GM23248 (cell line): ENCODE results near the gene RPGRIP1L. TPM values are rescaled to one million over a fixed set of nuclear protein-coding genes. Genes with fewer than 3 reads are reported as not detected.
"Not testable (repeated sequence)": the region's sequence is repeated elsewhere in the genome, so short reads cannot be mapped to it uniquely, and the experiment has no call there.

Experiments used
- DNase-seq: peaks from one replicate; pipeline ENCODE4 v3.0.0-alpha.2; 2015
- H2AFZ ChIP-seq: fragments of 200-600 bp; sonication (generic); 2 replicates; pipeline ENCODE4 v1.6.1; 2016; ENCODE audit warnings: antibody characterized with exemption
- H3F3A ChIP-seq: fragments of 200-600 bp; sonication (generic); 2 replicates; pipeline ENCODE4 v1.6.1; 2016; ENCODE audit warnings: mild to moderate bottlenecking, antibody characterized with exemption, mixed run types; ENCODE audit not compliant: insufficient read depth
- H3K27ac ChIP-seq: fragments of 200-600 bp; sonication (generic); 2 replicates; pipeline ENCODE4 v1.5.1; 2016; ENCODE audit warnings: mild to moderate bottlenecking
- H3K27me3 ChIP-seq: fragments of 200-600 bp; sonication (generic); replicated peaks from 2 replicates; pipeline ENCODE4 v1.6.1; 2016; ENCODE audit warnings: mild to moderate bottlenecking; ENCODE audit not compliant: insufficient read depth
- H3K36me3 ChIP-seq: fragments of 200-600 bp; sonication (generic); 2 replicates; pipeline ENCODE4 v1.6.1; 2016; ENCODE audit warnings: low read depth, mild to moderate bottlenecking
- H3K4me1 ChIP-seq: fragments of 200-600 bp; sonication (generic); 2 replicates; pipeline ENCODE4 v1.6.1; 2016; ENCODE audit warnings: mild to moderate bottlenecking; ENCODE audit not compliant: insufficient read depth
- H3K4me2 ChIP-seq: fragments of 200-600 bp; sonication (generic); one replicate; pipeline ENCODE4 v1.6.1; 2016; ENCODE audit warnings: mild to moderate bottlenecking; ENCODE audit not compliant: unreplicated experiment
- H3K4me3 ChIP-seq: fragments of 200-600 bp; sonication (generic); 2 replicates; pipeline ENCODE4 v1.5.1; 2016; ENCODE audit warnings: mild to moderate bottlenecking
- H3K79me2 ChIP-seq: fragments of 200-600 bp; sonication (generic); 2 replicates; pipeline ENCODE4 v1.6.1; 2016; ENCODE audit warnings: mild to moderate bottlenecking; ENCODE audit not compliant: insufficient read depth
- H3K9ac ChIP-seq: fragments of 200-600 bp; sonication (generic); 2 replicates; pipeline ENCODE4 v1.6.1; 2016; ENCODE audit warnings: mild to moderate bottlenecking
- H3K9me2 ChIP-seq: fragments of 200-600 bp; sonication (generic); 2 replicates; pipeline ENCODE4 v1.6.1; 2016; ENCODE audit warnings: mixed run types, mild to moderate bottlenecking, moderate library complexity; ENCODE audit not compliant: insufficient read depth
- H3K9me3 ChIP-seq: fragments of 200-600 bp; sonication (generic); one replicate; pipeline ENCODE4 v1.6.1; 2017; ENCODE audit warnings: low read depth
- H4K20me1 ChIP-seq: fragments of 200-600 bp; sonication (generic); 2 replicates; pipeline ENCODE4 v1.6.0; 2016; ENCODE audit not compliant: insufficient read depth
- EZH2 ChIP-seq: fragments of 200-600 bp; sonication (generic); IDR thresholded peaks from 2 replicates; pipeline ENCODE4 v1.6.1; 2018; ENCODE audit warnings: antibody characterized with exemption, mild to moderate bottlenecking; ENCODE audit not compliant: insufficient read depth, poor library complexity, severe bottlenecking
- EZH2phosphoT487 ChIP-seq: fragments of 200-600 bp; sonication (generic); IDR thresholded peaks from 2 replicates; pipeline ENCODE4 v1.6.1; 2018; ENCODE audit warnings: antibody characterized with exemption, moderate library complexity, mild to moderate bottlenecking, low read depth; ENCODE audit not compliant: insufficient read depth
- WGBS, 2 experiments: methylation state at CpG; one replicate each; pipeline ENCODE4 v1.1.6; 2015 to 2017; ENCODE audit warnings: low lambda C conversion rate in 2 of 2, low coverage in 1 of 2; ENCODE audit errors: missing lambda C conversion rate in 2 of 2; 5-methylcytosine and 5-hydroxymethylcytosine counted together
- in situ Hi-C: fragments of 300-500 bp; cut with MboI; formaldehyde crosslinking; loops from 2 replicates; pipeline ENCODE4 v1.15.0; 2020
- polyA plus RNA-seq: library from polyadenylated mRNA; unstranded; fragments of >200 nt; fragmentation: Nextera tagmentation; extraction: Ambion mirVana; gene quantifications from 2 replicates; pipeline ENCODE4 v1.2.1, GENCODE V29; 2016
- total RNA-seq: library from RNA; depleted of rRNA; stranded (reverse); fragments of >200 nt; shearing (Covaris generic); gene quantifications from 2 replicates; pipeline ENCODE4 v1.2.3, GENCODE V29; 2014

The RPGRIP1L gene
- total and polyA plus RNA-seq, 2 experiments from 2014 or later, result 16.3 to 16.8 TPM

- no peak overlapping the region for H3K9ac ChIP-seq
- DNase-seq, result no peak
- TF ChIP-seq EZH2 (no peak), EZH2phosphoT487 (no peak)
- peaks cover 11% of the 10 kb centered on the region for H3K4me1 ChIP-seq
- no peaks in the 10 kb centered on the region for H4K20me1 ChIP-seq
- H3K4me3 ChIP-seq, result no peak overlapping the region
- no peaks in the 10 kb centered on the region for H3K9me2 ChIP-seq
- H3K36me3 ChIP-seq, result peaks cover 32% of the 10 kb centered on the region
- no peaks in the 10 kb centered on the region for H3K79me2 ChIP-seq
- no peak overlapping the region for H2AFZ ChIP-seq
- no peaks in the 10 kb centered on the region for H3K9me3 ChIP-seq
- WGBS, 2 experiments, result 39 to 40% methylated on average over 3 of the region's 3 CpGs
- H3K27ac ChIP-seq, result no peak overlapping the region
- H3F3A ChIP-seq, result peaks cover 28% of the 10 kb centered on the region; the same call in 1 of the 2 replicates
- no peak overlapping the region for H3K4me2 ChIP-seq
- no peaks in the 10 kb centered on the region for H3K27me3 ChIP-seq
- in situ Hi-C loops, result no loop called here
Observed at GRCh38 chr16:53686710-53687109, 16.9 kb downstream of the RPGRIP1L start.

GRCh38 chr16:53685334-53685733, 18.3 kb downstream of the RPGRIP1L start:
- H3K79me2 ChIP-seq, H3K27ac ChIP-seq, in situ Hi-C loops, H3K27me3 ChIP-seq, H3K9ac ChIP-seq, DNase-seq, H3K9me3 ChIP-seq, H4K20me1 ChIP-seq, H3K9me2 ChIP-seq, H3K4me2 ChIP-seq, H2AFZ ChIP-seq, H3K4me3 ChIP-seq: not testable (repeated sequence)
- H3K4me1 ChIP-seq, result peaks cover 10% of the 10 kb centered on the region
- WGBS, 2 experiments, result 95 to 99% methylated on average over 3 of the region's 3 CpGs
- peaks cover 17% of the 10 kb centered on the region; the same call in 1 of the 2 replicates for H3F3A ChIP-seq
- peaks cover 23% of the 10 kb centered on the region for H3K36me3 ChIP-seq

- Histone ChIP-seq H3K27ac (no peak overlapping the region), H3K79me2 (0 out of 2 replicates have a peak, but pooled peaks cover 7% of the 10 kb centered on the region), H3K27me3 (no peaks in the 10 kb centered on the region), H3K36me3 (peaks cover 13% of the 10 kb centered on the region), H3K4me1 (peaks cover 13% of the 10 kb centered on the region), H3K4me3 (no peak overlapping the region), H4K20me1 (no peaks in the 10 kb centered on the region), H2AFZ (no peak overlapping the region), H3K4me2 (no peak overlapping the region), H3K9ac (no peak overlapping the region), H3K9me2 (no peaks in the 10 kb centered on the region), H3F3A (0 out of 2 replicates have a peak, but pooled peaks cover 11% of the 10 kb centered on the region), H3K9me3 (no peaks in the 10 kb centered on the region)
- in situ Hi-C loops, result no loop called here
- WGBS, 2 experiments, result 52 to 55% methylated on average over 2 of the region's 2 CpGs
- no peak for DNase-seq
- TF ChIP-seq EZH2 (no peak), EZH2phosphoT487 (no peak)
Observed at GRCh38 chr16:53681354-53681753, 22.3 kb downstream of the RPGRIP1L start.

GRCh38 chr16:53680756-53681155, 22.9 kb downstream of the RPGRIP1L start:
- H3K27me3 ChIP-seq, result no peaks in the 10 kb centered on the region
- peaks cover 9% of the 10 kb centered on the region for H3K36me3 ChIP-seq
- no peak overlapping the region for H3K27ac ChIP-seq
- TF ChIP-seq EZH2phosphoT487 (no peak), EZH2 (no peak)
- H3K9me2 ChIP-seq, result no peaks in the 10 kb centered on the region
- no peak overlapping the region for H3K9ac ChIP-seq
- H3K4me2 ChIP-seq, result no peak overlapping the region
- H4K20me1 ChIP-seq, result no peaks in the 10 kb centered on the region
- DNase-seq, result no peak
- H3K9me3 ChIP-seq, result no peaks in the 10 kb centered on the region
- 96 to 97% methylated on average over 2 of the region's 2 CpGs for whole genome bisulfite sequencing, 2 experiments
- no peak overlapping the region for H2AFZ ChIP-seq
- H3K4me1 ChIP-seq, result peaks cover 13% of the 10 kb centered on the region
- 0 out of 2 replicates have a peak, but pooled peaks cover 11% of the 10 kb centered on the region for H3F3A ChIP-seq
- H3K4me3 ChIP-seq, result no peak overlapping the region
- 0 out of 2 replicates have a peak, but pooled peaks cover 7% of the 10 kb centered on the region for H3K79me2 ChIP-seq
- in situ Hi-C loops, result no loop called here

- Histone ChIP-seq H3K4me1 (peaks cover 13% of the 10 kb centered on the region), H3K79me2 (0 out of 2 replicates have a peak, but pooled peaks cover 7% of the 10 kb centered on the region), H3K9ac (no peak overlapping the region), H3K4me3 (no peak overlapping the region), H2AFZ (no peak overlapping the region), H3K27me3 (no peaks in the 10 kb centered on the region), H3K27ac (no peak overlapping the region), H3K4me2 (no peak overlapping the region), H3F3A (0 out of 2 replicates have a peak, but pooled peaks cover 11% of the 10 kb centered on the region), H3K36me3 (no peaks in the 10 kb centered on the region), H4K20me1 (no peaks in the 10 kb centered on the region), H3K9me2 (no peaks in the 10 kb centered on the region), H3K9me3 (no peaks in the 10 kb centered on the region)
- in situ Hi-C loops, result no loop called here
- peak; percentile 28 for DNase-seq
- no peak for TF ChIP-seq EZH2phosphoT487
Observed at GRCh38 chr16:53678756-53679343, 24.8 kb downstream of the RPGRIP1L start.
